H1 (cell line): ENCODE data around the gene VWA7. TPM values are rescaled to one million over a fixed set of nuclear protein-coding genes. Genes with fewer than 3 reads are reported as not detected.
A peak's percentile ranks its signal among the peaks of the same experiment; 100 is the strongest.

Source experiments
- CTCF ChIA-PET: fragments of 300-600 bp; sonication (Branson Sonifier 250); formaldehyde crosslinking; loops from one replicate; lab custom pipeline; 2021; ENCODE audit not compliant: partially characterized antibody; lab: Charles Lee
- POLR2A ChIA-PET: fragments of 300-600 bp; sonication (Branson Sonifier 250); formaldehyde crosslinking; loops from one replicate; lab custom pipeline; 2021; ENCODE audit warnings: inconsistent platforms; ENCODE audit not compliant: partially characterized antibody; lab: Charles Lee
- DNase-seq, 2 experiments: peaks; one replicate each; pipeline versions ENCODE4 v3.0.0 to v3.0.0-alpha.2; 2010 to 2022; ENCODE audit warnings: low spot score in 2 of 2, low read depth in 1 of 2, mixed read lengths in 1 of 2
- FAIRE-seq: peaks from 2 replicates; lab custom pipeline; 2011; peaks lifted over from hg19 to GRCh38; lab: Jason Lieb, UNC
- H2AFZ ChIP-seq: 2 replicates; pipeline ENCODE4 v1.8.1; 2012; ENCODE audit warnings: low read length, inconsistent platforms
- H2AK5ac ChIP-seq: 2 replicates; pipeline ENCODE4 v1.6.1; 2013; ENCODE audit warnings: low read depth, low read length
- H2BK120ac ChIP-seq: replicated peaks from 2 replicates; pipeline ENCODE3; 2013; ENCODE audit warnings: low read depth, low read length, inconsistent platforms
- H2BK12ac ChIP-seq: 2 replicates; pipeline ENCODE4 v1.6.1; 2013; ENCODE audit warnings: low read depth, low read length
- H2BK15ac ChIP-seq: 2 replicates; pipeline ENCODE4 v1.6.1; 2013; ENCODE audit warnings: low read length
- H2BK20ac ChIP-seq: 2 replicates; pipeline ENCODE4 v1.6.1; 2013; ENCODE audit warnings: low read length
- H2BK5ac ChIP-seq: 2 replicates; pipeline ENCODE4 v1.6.1; 2013; ENCODE audit warnings: low read depth, low read length
- H3K14ac ChIP-seq: 2 replicates; pipeline ENCODE4 v1.6.1; 2013; ENCODE audit warnings: inconsistent platforms; ENCODE audit not compliant: insufficient read length
- H3K18ac ChIP-seq: 2 replicates; pipeline ENCODE4 v1.6.1; 2013; ENCODE audit warnings: low read length; ENCODE audit errors: extremely low read depth
- H3K23ac ChIP-seq: 2 replicates; pipeline ENCODE4 v1.6.1; 2013; ENCODE audit warnings: inconsistent platforms; ENCODE audit not compliant: insufficient read length
- H3K23me2 ChIP-seq: 2 replicates; pipeline ENCODE4 v1.6.1; 2013; ENCODE audit warnings: low read depth, low read length
- H3K27ac ChIP-seq: 2 replicates; pipeline ENCODE4 v1.6.1; 2011; ENCODE audit warnings: low read depth, low read length, inconsistent platforms
- H3K27me3 ChIP-seq, 4 experiments: replicated peaks in 1 of 4; 1 replicate in 1 of 4; 2 replicates in 3 of 4; pipeline versions ENCODE4 v1.6.1 to v1.8.1; 2011 to 2013; ENCODE audit warnings: low read length in 3 of 4, mild to moderate bottlenecking in 3 of 4, inconsistent platforms in 2 of 4, mixed read lengths in 2 of 4, moderate library complexity in 1 of 4; ENCODE audit not compliant: control insufficient read depth in 3 of 4, insufficient read depth in 3 of 4; ENCODE audit errors: extremely low read depth in 1 of 4
- H3K36me3 ChIP-seq, 4 experiments: 2 replicates each; pipeline versions ENCODE4 v1.6.1 to v1.8.1; 2011 to 2013; ENCODE audit warnings: mild to moderate bottlenecking in 4 of 4, low read length in 3 of 4, moderate library complexity in 2 of 4, control low read depth in 1 of 4, inconsistent platforms in 1 of 4; ENCODE audit not compliant: insufficient read depth in 4 of 4, control insufficient read depth in 2 of 4
- H3K4ac ChIP-seq: replicated peaks from 2 replicates; pipeline ENCODE3; 2013; ENCODE audit warnings: low read length, low read depth, mixed read lengths, inconsistent platforms; ENCODE audit not compliant: insufficient read length
- H3K4me1 ChIP-seq, 4 experiments: replicated peaks in 1 of 4; 1 replicate in 1 of 4; 2 replicates in 3 of 4; pipeline versions ENCODE4 v1.6.1 to v1.8.1; 2011 to 2013; ENCODE audit warnings: low read length in 3 of 4, inconsistent platforms in 2 of 4, mixed read lengths in 1 of 4; ENCODE audit not compliant: insufficient read depth in 4 of 4, control insufficient read depth in 3 of 4
- H3K4me2 ChIP-seq, 2 experiments: 2 replicates each; pipeline versions ENCODE4 v1.6.1 to v1.8.1; 2011 to 2013; ENCODE audit warnings: low read depth in 2 of 2, low read length in 2 of 2, control low read depth in 1 of 2, inconsistent platforms in 1 of 2, mild to moderate bottlenecking in 1 of 2; ENCODE audit not compliant: insufficient read depth in 1 of 2
- H3K4me3 ChIP-seq, 4 experiments: fragments of 200-600, 300-600 bp in 1 of 4; sonication (generic), shearing (Covaris generic), sonication (Bioruptor Twin) in 1 of 4; 2 replicates each; pipeline versions ENCODE4 v1.5.1 to v1.8.1; 2011 to 2016; ENCODE audit warnings: low read length in 4 of 4, low read depth in 3 of 4, control low read depth in 2 of 4, inconsistent platforms in 2 of 4, mild to moderate bottlenecking in 2 of 4, mixed read lengths in 1 of 4, moderate library complexity in 1 of 4; ENCODE audit not compliant: insufficient read depth in 2 of 4; ENCODE audit errors: extremely low read depth in 1 of 4
- H3K56ac ChIP-seq: replicated peaks from 2 replicates; pipeline ENCODE3; 2013; ENCODE audit warnings: low read depth, mild to moderate bottlenecking, mixed read lengths, low read length, inconsistent platforms; ENCODE audit not compliant: insufficient read length
- H3K79me1 ChIP-seq: 2 replicates; pipeline ENCODE4 v1.6.1; 2013; ENCODE audit warnings: low read depth, low read length, control low read depth
- H3K79me2 ChIP-seq, 2 experiments: 2 replicates each; pipeline versions ENCODE4 v1.6.1 to v1.8.1; 2012 to 2013; ENCODE audit warnings: low read length in 2 of 2, mild to moderate bottlenecking in 2 of 2, inconsistent platforms in 1 of 2; ENCODE audit not compliant: insufficient read depth in 2 of 2, control insufficient read depth in 1 of 2
- H3K9ac ChIP-seq, 4 experiments: replicated peaks in 1 of 4; 1 replicate in 1 of 4; 2 replicates in 3 of 4; pipeline versions ENCODE4 v1.6.1 to v1.8.1; 2011 to 2013; ENCODE audit warnings: low read depth in 3 of 4, low read length in 3 of 4, control low read depth in 2 of 4, mild to moderate bottlenecking in 2 of 4, moderate library complexity in 2 of 4, inconsistent platforms in 1 of 4; ENCODE audit errors: extremely low read depth in 1 of 4
- H3K9me3 ChIP-seq, 2 experiments: 2 replicates each; pipeline versions ENCODE4 v1.6.1 to v1.8.1; 2012 to 2013; ENCODE audit warnings: mild to moderate bottlenecking in 2 of 2, moderate library complexity in 2 of 2, control low read depth in 1 of 2, inconsistent platforms in 1 of 2, low read depth in 1 of 2, low read length in 1 of 2, mixed read lengths in 1 of 2; ENCODE audit not compliant: insufficient read depth in 2 of 2
- H4K20me1 ChIP-seq, 2 experiments: replicated peaks in 1 of 2; 2 replicates each; pipeline versions ENCODE3 to v1.8.1; 2011 to 2013; ENCODE audit warnings: inconsistent platforms in 2 of 2, low read length in 2 of 2, mild to moderate bottlenecking in 1 of 2; ENCODE audit not compliant: insufficient read depth in 2 of 2, control insufficient read depth in 1 of 2
- H4K5ac ChIP-seq: 2 replicates; pipeline ENCODE4 v1.6.1; 2013; ENCODE audit warnings: low read length, low read depth, mixed read lengths, inconsistent platforms; ENCODE audit not compliant: insufficient read length
- H4K8ac ChIP-seq: 2 replicates; pipeline ENCODE4 v1.8.0; 2013; ENCODE audit warnings: mild to moderate bottlenecking, moderate library complexity, low read length, inconsistent platforms; ENCODE audit not compliant: insufficient read depth; ENCODE audit errors: extremely low read depth
- H4K91ac ChIP-seq: replicated peaks from 2 replicates; pipeline ENCODE3; 2013; ENCODE audit warnings: low read length, mixed read lengths, inconsistent platforms; ENCODE audit not compliant: insufficient read length
- HDAC2 ChIP-seq, 2 experiments: fragments of 300-600 bp in 1 of 2; sonication (generic) in 1 of 2; IDR thresholded peaks; 2 replicates each; pipeline ENCODE4 v1.6.1; 2011 to 2012; ENCODE audit warnings: low read depth in 2 of 2, low read length in 2 of 2, mild to moderate bottlenecking in 2 of 2, moderate library complexity in 2 of 2, borderline replicate concordance in 1 of 2, inconsistent platforms in 1 of 2
- WGBS, 2 experiments: shearing (Covaris generic) in 1 of 2; methylation state at CpG; one replicate each; pipeline versions ENCODE4 v1.1.6 to v1.1.7; 2013 to 2015; ENCODE audit warnings: low lambda C conversion rate in 2 of 2, mixed read lengths in 2 of 2, inconsistent platforms in 1 of 2, low coverage in 1 of 2, missing lambda C conversion rate in 1 of 2; ENCODE audit not compliant: insufficient replicate concordance in 2 of 2, insufficient coverage in 1 of 2, insufficient read length in 1 of 2; ENCODE audit errors: extremely low coverage in 1 of 2, missing lambda C conversion rate in 1 of 2; 5-methylcytosine and 5-hydroxymethylcytosine counted together
- polyA plus RNA-seq, 7 experiments: library from polyadenylated mRNA; depleted of rRNA in 3 of 7; stranded (reverse) in 5 of 7; unstranded in 2 of 7; fragments of >200 nt in 5 of 7; fragments of 200-250 nt in 2 of 7; gene quantifications; 1 replicate in 5 of 7; 2 replicates in 1 of 7; 4 replicates in 1 of 7; pipeline versions ENCODE4 v1.2.1 to v1.2.3, GENCODE V29; 2011 to 2013; ENCODE audit warnings: missing spikeins in 2 of 7, mixed read lengths in 2 of 7
- total RNA-seq: library from RNA; stranded (reverse); fragmentation: NEBNext Ultra II Directional; extraction: Animal tissue kit (Norgen Biotek cat#: 25700); gene quantifications from 2 replicates; pipeline ENCODE4 v1.2.1, GENCODE V29; 2021
- TF ChIP-seq, protein P1 (sequence below): IDR thresholded peaks from 2 replicates; pipeline ENCODE4 v1.6.1; 2011; ENCODE audit warnings: low read length, improper control_type of control experiment

The VWA7 gene
- total and polyA plus RNA-seq, 2 of the 8 experiments (the other 6 are each of a cell fraction or from before 2014, with no cell fraction given), result 0.82 to 2.1 TPM

- H2AFZ ChIP-seq, result no peak overlapping the region
- H4K8ac ChIP-seq, result no peak overlapping the region
- no peak overlapping the region for H3K23ac ChIP-seq
- H2BK15ac ChIP-seq, result no peak overlapping the region
- no peak overlapping the region for H4K5ac ChIP-seq
- no peak overlapping the region for H2BK20ac ChIP-seq
- H3K36me3 ChIP-seq, result peaks cover 5 to 26% (median 20%) of the 10 kb centered on the region in 4 experiments; a peak in 7 of 8 replicates
- H3K14ac ChIP-seq, result no peak overlapping the region
- H2AK5ac ChIP-seq, result no peak overlapping the region
- FAIRE-seq (no peak), DNase-seq (no peak)
- H3K4ac ChIP-seq, result no peak overlapping the region
- H3K9ac ChIP-seq, result no peak overlapping the region
- peaks cover 0 to 7% (median 3%) of the 10 kb centered on the region in 4 experiments; a peak in 4 of 7 replicates for H3K4me1 ChIP-seq
- 93% methylated on average over 32 of the region's 32 CpGs; no CpG with 5 or more reads in 1 of the 2 experiments for WGBS, 2 experiments
- H3K4me3 ChIP-seq, result no peak overlapping the region
- no peak overlapping the region for H3K56ac ChIP-seq
- ChIA-PET POLR2A (interaction anchor here (0.6 to 10.7 kb wide), 19 partner anchors 9 to 308 kb away, joined by 3 to 85 read pairs (median 4); partner anchors contain the start of genes C6orf47, DDAH2, DXO and GPANK1), CTCF (interaction anchor here (0.7 to 14.4 kb wide), 9 partner anchors 9 to 230 kb away, joined by 3 to 228 read pairs (median 4); partner anchors contain the start of genes ATP6V1G2, DDAH2, LY6G6D and MPIG6B)
- H3K79me2 ChIP-seq, result no peaks in the 10 kb centered on the region
- no peak overlapping the region for H3K18ac ChIP-seq
- no peak overlapping the region for H3K4me2 ChIP-seq
- 0 out of 2 replicates have a peak overlapping the region, but pooled peaks have one; percentile 27 for H2BK12ac ChIP-seq
- H3K79me1 ChIP-seq, result no peaks in the 10 kb centered on the region
- H2BK120ac ChIP-seq, result no peak overlapping the region
- H3K27me3 ChIP-seq, result no peaks in the 10 kb centered on the region
- H3K23me2 ChIP-seq, result no peaks in the 10 kb centered on the region
- H3K9me3 ChIP-seq, result no peaks in the 10 kb centered on the region
- TF ChIP-seq HDAC2 (IDR thresholded peaks at IDR 0.05; ENCODE audit: borderline replicate concordance in 1 of 2, low read depth in 2 of 2, low read length in 2 of 2), result no peak
- TF ChIP-seq, protein P1, sequence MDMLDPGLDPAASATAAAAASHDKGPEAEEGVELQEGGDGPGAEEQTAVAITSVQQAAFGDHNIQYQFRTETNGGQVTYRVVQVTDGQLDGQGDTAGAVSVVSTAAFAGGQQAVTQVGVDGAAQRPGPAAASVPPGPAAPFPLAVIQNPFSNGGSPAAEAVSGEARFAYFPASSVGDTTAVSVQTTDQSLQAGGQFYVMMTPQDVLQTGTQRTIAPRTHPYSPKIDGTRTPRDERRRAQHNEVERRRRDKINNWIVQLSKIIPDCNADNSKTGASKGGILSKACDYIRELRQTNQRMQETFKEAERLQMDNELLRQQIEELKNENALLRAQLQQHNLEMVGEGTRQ, result no peak
- no peak overlapping the region for H4K91ac ChIP-seq
- H3K27ac ChIP-seq, result no peak overlapping the region
- no peak overlapping the region for H2BK5ac ChIP-seq
- H4K20me1 ChIP-seq, result no peaks in the 10 kb centered on the region
These were observed 1.3 kb downstream of the VWA7 start for GRCh38 chr6:31775633-31776484.
